ENCODE results near the gene PALLD. TPM values are rescaled to one million over a fixed set of nuclear protein-coding genes. Genes with fewer than 3 reads are reported as not detected.

The PALLD gene
- total and polyA plus RNA-seq, 2 experiments from 2014 or later = 17.9 to 30.5 TPM

DNA sequence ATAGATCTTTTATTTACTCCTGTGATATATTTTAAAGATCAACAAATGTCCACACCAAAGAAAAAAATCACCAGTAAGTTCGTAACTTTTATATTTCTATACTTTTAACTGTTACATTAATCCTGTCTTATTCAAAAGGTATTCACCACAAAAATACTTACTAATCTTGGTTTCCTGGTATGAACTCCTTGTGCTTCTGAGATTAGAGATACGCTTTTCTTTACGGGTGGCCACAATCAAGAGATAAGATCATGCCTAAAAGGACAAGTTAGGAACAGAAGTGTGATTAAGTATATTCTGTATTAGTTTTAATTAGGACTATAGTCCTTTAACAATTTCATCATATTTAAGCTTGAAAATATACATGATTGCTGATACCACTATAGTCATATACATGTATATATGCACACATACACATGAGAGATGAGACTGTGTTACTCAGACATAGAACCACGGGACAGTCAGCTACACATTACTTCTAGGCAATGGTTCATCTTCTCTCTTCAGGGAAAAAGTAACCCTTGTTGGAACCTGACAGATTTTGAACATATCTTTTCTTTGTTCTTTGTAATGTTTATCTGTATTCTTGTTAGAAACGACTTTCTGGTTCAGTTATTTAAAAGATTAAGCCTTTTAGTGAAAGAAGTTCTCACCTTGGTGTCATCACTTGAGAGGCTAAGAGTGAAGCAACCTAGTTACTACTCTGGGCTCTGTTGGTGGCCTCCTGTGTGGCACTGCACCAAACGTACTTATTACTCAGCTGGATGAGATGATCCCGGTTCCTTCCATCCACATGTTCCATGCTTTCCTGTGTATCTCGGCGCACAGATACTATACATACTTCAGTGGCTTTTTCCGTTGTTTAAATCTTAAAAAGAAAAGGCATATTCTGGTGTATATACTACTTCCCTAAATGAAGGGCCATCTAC lies 367.1 kb downstream of the PALLD start:
- peak overlapping the region; percentile 58 for H3K4me2 ChIP-seq (ENCODE audit: unreplicated experiment)
- DNase-seq = peak; percentile 64

DNA sequence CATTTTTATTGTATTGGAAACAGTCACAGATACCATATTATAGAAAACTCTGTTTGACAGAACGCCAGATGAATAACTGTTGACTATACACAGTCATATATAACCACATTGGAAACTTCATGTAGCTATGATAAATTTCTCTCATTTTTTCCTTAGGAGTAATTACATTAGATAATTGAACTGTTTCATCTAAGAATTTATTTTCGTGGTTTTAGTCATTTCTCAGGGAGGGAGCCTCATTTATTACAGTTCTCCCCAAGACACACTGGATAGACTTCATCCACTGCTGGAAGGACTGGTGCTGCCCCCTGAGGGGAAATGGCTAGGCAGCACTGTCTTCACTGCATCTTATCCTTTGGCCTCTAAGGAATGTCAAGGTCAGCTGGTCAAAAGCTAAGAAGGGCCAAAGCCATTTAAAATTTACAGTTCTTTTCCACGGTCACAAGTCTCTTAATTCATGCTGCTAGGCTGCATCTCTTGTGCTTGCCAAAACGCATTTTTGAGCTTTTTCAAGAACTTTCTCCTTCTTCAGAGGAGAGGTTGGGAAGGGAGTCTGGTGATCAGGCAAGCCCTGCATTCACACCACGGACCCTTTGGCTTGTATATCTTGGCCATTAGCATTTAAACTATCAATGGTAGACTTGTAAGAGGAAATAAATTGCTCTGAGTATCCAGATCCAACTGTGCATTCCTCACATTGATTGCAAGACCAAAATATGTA lies 368.1 kb downstream of the PALLD start:
- Histone ChIP-seq H3K4me1 (ENCODE audit: insufficient read depth) (peaks cover 56% of the 10 kb centered on the region), H3K4me2 (ENCODE audit: unreplicated experiment) (peak overlapping the region; percentile 58)

More for the DNA sequence above, 367.1 kb downstream of the PALLD start:
- Histone ChIP-seq H3K27ac (peak overlapping the region; percentile 60), H3K4me1 (ENCODE audit: insufficient read depth) (peaks cover 55% of the 10 kb centered on the region), H2AFZ (no peak overlapping the region), H3K4me3 (no peak overlapping the region), H3K9me3 (ENCODE audit: low read depth) (no peaks in the 10 kb centered on the region), H3K9me2 (ENCODE audit: insufficient read depth) (no peaks in the 10 kb centered on the region), H3K27me3 (replicated peaks; ENCODE audit: insufficient read depth) (no peaks in the 10 kb centered on the region), H3K79me2 (ENCODE audit: insufficient read depth) (peaks cover 8% of the 10 kb centered on the region), H4K20me1 (ENCODE audit: insufficient read depth) (no peaks in the 10 kb centered on the region), H3K36me3 (ENCODE audit: low read depth) (no peaks in the 10 kb centered on the region), H3K9ac (no peak overlapping the region), H3F3A (ENCODE audit: insufficient read depth) (peaks cover 53% of the 10 kb centered on the region)
- WGBS, 2 experiments (ENCODE audit: low coverage in 1 of 2, low lambda C conversion rate in 2 of 2, missing lambda C conversion rate in 2 of 2) = 44 to 56% methylated on average over 10 of the region's 10 CpGs
- in situ Hi-C loops (cut with MboI) = no loop called here
- TF ChIP-seq EZH2phosphoT487 (IDR thresholded peaks at IDR 0.05; ENCODE audit: insufficient read depth, low read depth) (no peak), EZH2 (IDR thresholded peaks at IDR 0.05; ENCODE audit: insufficient read depth, poor library complexity, severe bottlenecking) (no peak)

DNA sequence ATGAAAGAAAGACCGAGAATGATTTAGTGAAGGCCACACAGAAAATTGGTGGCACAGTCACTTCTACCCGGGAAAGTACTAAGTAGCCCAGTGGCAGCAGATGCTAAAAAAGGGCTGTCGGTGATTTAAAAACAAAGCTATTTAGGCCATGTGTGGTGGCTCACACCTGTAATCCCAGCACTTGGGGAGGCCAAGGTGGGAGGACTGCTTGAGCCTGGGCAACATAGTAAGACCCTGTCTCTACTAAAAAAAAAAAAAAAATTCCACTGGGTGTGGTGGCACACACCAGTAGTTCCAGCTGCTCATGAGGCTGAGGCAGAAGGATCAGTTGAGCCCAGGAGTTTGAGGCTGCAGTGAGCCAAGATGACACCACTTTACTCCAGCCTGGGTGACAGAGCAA lies 369.0 kb downstream of the PALLD start:
- Histone ChIP-seq H3K4me3 (no peak overlapping the region), H3K79me2 (ENCODE audit: insufficient read depth) (0 out of 2 replicates have a peak, but pooled peaks cover 3% of the 10 kb centered on the region), H3F3A (ENCODE audit: insufficient read depth) (peaks cover 56% of the 10 kb centered on the region), H3K9me3 (ENCODE audit: low read depth) (no peaks in the 10 kb centered on the region), H3K27ac (peak overlapping the region; percentile 60), H3K9ac (no peak overlapping the region), H3K4me1 (ENCODE audit: insufficient read depth) (peaks cover 55% of the 10 kb centered on the region), H3K27me3 (replicated peaks; ENCODE audit: insufficient read depth) (no peaks in the 10 kb centered on the region), H4K20me1 (ENCODE audit: insufficient read depth) (no peaks in the 10 kb centered on the region), H3K4me2 (ENCODE audit: unreplicated experiment) (peak overlapping the region; percentile 58), H2AFZ (no peak overlapping the region), H3K36me3 (ENCODE audit: low read depth) (no peaks in the 10 kb centered on the region), H3K9me2 (ENCODE audit: insufficient read depth) (no peaks in the 10 kb centered on the region)
- TF ChIP-seq EZH2 (IDR thresholded peaks at IDR 0.05; ENCODE audit: insufficient read depth, poor library complexity, severe bottlenecking) (no peak), EZH2phosphoT487 (IDR thresholded peaks at IDR 0.05; ENCODE audit: insufficient read depth, low read depth) (no peak)
- 99% methylated on average over 3 of the region's 3 CpGs for WGBS, 2 experiments (ENCODE audit: low coverage in 1 of 2, low lambda C conversion rate in 2 of 2, missing lambda C conversion rate in 2 of 2)
- DNase-seq = no peak
- in situ Hi-C loops (cut with MboI) = no loop called here

More for the DNA sequence above, 368.1 kb downstream of the PALLD start:
- Histone ChIP-seq H3K9me2 (ENCODE audit: insufficient read depth) (no peaks in the 10 kb centered on the region), H3K9me3 (ENCODE audit: low read depth) (no peaks in the 10 kb centered on the region), H3K4me3 (peak overlapping the region; percentile 11), H3K9ac (no peak overlapping the region), H3K36me3 (ENCODE audit: low read depth) (no peaks in the 10 kb centered on the region), H3K79me2 (ENCODE audit: insufficient read depth) (peaks cover 3% of the 10 kb centered on the region; the same call in 1 of the 2 replicates), H3F3A (ENCODE audit: insufficient read depth) (peaks cover 56% of the 10 kb centered on the region), H2AFZ (no peak overlapping the region), H4K20me1 (ENCODE audit: insufficient read depth) (no peaks in the 10 kb centered on the region), H3K27ac (peak overlapping the region; percentile 60), H3K27me3 (replicated peaks; ENCODE audit: insufficient read depth) (no peaks in the 10 kb centered on the region)
- peak; percentile 80 for DNase-seq
- 21% methylated on average over 5 of the region's 5 CpGs for WGBS, 2 experiments (ENCODE audit: low coverage in 1 of 2, low lambda C conversion rate in 2 of 2, missing lambda C conversion rate in 2 of 2)
- no peak for TF ChIP-seq EZH2phosphoT487 (IDR thresholded peaks at IDR 0.05; ENCODE audit: insufficient read depth, low read depth)
- no peak for TF ChIP-seq EZH2 (IDR thresholded peaks at IDR 0.05; ENCODE audit: insufficient read depth, poor library complexity, severe bottlenecking)
- in situ Hi-C loops (cut with MboI) = no loop called here

DNA sequence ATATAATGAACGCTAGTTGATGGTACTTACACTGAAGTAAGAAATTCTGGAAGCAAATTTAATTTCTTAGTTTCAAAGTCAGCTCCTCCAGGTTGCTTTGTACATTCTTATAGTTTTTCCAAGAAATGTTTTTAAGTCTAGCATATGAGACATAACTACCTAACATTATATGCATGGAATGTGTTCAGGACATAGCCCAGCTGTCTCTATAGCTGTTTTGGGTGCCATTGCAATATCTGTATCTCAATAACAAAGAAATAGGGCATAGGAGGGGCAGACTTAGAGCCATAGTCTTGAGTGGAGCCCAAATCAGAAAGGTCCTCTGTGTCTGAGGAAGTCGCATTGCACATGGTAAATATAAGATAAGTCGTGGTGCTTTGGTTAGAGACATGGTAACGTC lies 369.8 kb downstream of the PALLD start:
- Histone ChIP-seq H3K36me3 (ENCODE audit: low read depth) (no peaks in the 10 kb centered on the region), H3K4me3 (no peak overlapping the region), H4K20me1 (ENCODE audit: insufficient read depth) (no peaks in the 10 kb centered on the region), H3K9ac (no peak overlapping the region), H3K4me1 (ENCODE audit: insufficient read depth) (peaks cover 63% of the 10 kb centered on the region), H2AFZ (no peak overlapping the region), H3K9me2 (ENCODE audit: insufficient read depth) (no peaks in the 10 kb centered on the region), H3K9me3 (ENCODE audit: low read depth) (no peaks in the 10 kb centered on the region), H3F3A (ENCODE audit: insufficient read depth) (peaks cover 64% of the 10 kb centered on the region), H3K27ac (no peak overlapping the region), H3K27me3 (replicated peaks; ENCODE audit: insufficient read depth) (no peaks in the 10 kb centered on the region), H3K79me2 (ENCODE audit: insufficient read depth) (0 out of 2 replicates have a peak, but pooled peaks cover 3% of the 10 kb centered on the region), H3K4me2 (ENCODE audit: unreplicated experiment) (no peak overlapping the region)
- TF ChIP-seq EZH2phosphoT487 (IDR thresholded peaks at IDR 0.05; ENCODE audit: insufficient read depth, low read depth) = no peak
- no peak for TF ChIP-seq EZH2 (IDR thresholded peaks at IDR 0.05; ENCODE audit: insufficient read depth, poor library complexity, severe bottlenecking)
- 93 to 94% methylated on average over 4 of the region's 4 CpGs for WGBS, 2 experiments (ENCODE audit: low coverage in 1 of 2, low lambda C conversion rate in 2 of 2, missing lambda C conversion rate in 2 of 2)
- in situ Hi-C loops (cut with MboI) = no loop called here
- no peak for DNase-seq

All from GM23248 (cell line).